Measurements from ENCODE around the gene COQ9.

Gene COQ9

DNA sequence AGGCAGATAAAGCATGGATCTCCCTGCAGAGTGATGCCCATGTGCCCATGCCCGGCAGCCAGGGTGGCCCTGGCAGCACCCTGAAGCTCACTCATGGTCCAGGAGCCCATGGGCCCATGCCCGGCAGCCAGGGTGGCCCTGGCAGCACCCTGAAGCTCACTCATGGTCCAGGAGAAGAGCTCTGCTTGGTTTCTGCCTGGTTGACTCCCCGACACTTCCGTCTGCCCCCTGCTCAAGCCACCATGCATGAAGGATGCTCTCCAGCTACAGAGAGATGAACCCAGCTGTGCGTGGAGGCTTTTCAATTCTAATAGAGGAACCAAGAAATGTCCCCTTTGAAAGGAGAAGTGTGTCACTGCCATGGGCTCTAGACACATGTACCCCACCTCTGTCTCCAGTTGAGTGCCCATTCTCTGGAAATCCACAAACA lies 34.0 kb upstream of the COQ9 start:
- peak overlapping the region in 1 of 2 donors; percentile 17 for H3K27ac Mint-ChIP-seq
- H3K4me3 Mint-ChIP-seq, result no peak overlapping the region
- DNase-seq, result no peak
- H3K4me1 Mint-ChIP-seq (ENCODE audit: low read depth in 2 of 2), result peaks cover 9 to 13% of the 10 kb centered on the region in 2 donors
- H3K27me3 Mint-ChIP-seq, result peaks cover 0 to 7% of the 10 kb centered on the region in 2 donors
- peaks cover 10% of the 10 kb centered on the region for H3K36me3 Mint-ChIP-seq (ENCODE audit: insufficient read depth)
- ATAC-seq (replicated peaks), result peak; percentile 14
- no peaks in the 10 kb centered on the region for H3K9me3 Mint-ChIP-seq

- Mint-ChIP-seq H3K27ac (peak overlapping the region in 1 of 2 donors; percentile 17), H3K4me3 (no peak overlapping the region)
Measured at GRCh38 chr16:57413733-57414132, 33.5 kb upstream of the COQ9 start.

GRCh38 chr16:57416084-57416483 lies 31.2 kb upstream of the COQ9 start:
- no peak for ATAC-seq (replicated peaks)
- H3K4me3 Mint-ChIP-seq, result peak overlapping the region; percentile 22 to 34
- H3K9me3 Mint-ChIP-seq, result no peaks in the 10 kb centered on the region
- no peak for DNase-seq
- H3K27me3 Mint-ChIP-seq, result peaks cover 0 to under 1% of the 10 kb centered on the region in 2 donors
- H3K36me3 Mint-ChIP-seq (ENCODE audit: insufficient read depth), result peaks cover 10% of the 10 kb centered on the region
- peak overlapping the region; percentile 72 to 89 for H3K27ac Mint-ChIP-seq
- peaks cover 12 to 18% of the 10 kb centered on the region in 2 donors for H3K4me1 Mint-ChIP-seq (ENCODE audit: low read depth in 2 of 2)

More at GRCh38 chr16:57413733-57414132, 33.5 kb upstream of the COQ9 start:
- peaks cover 9 to 16% of the 10 kb centered on the region in 2 donors for H3K4me1 Mint-ChIP-seq (ENCODE audit: low read depth in 2 of 2)
- no peaks in the 10 kb centered on the region for H3K9me3 Mint-ChIP-seq
- DNase-seq (no peak), ATAC-seq (replicated peaks) (no peak)
- peaks cover 10% of the 10 kb centered on the region for H3K36me3 Mint-ChIP-seq (ENCODE audit: insufficient read depth)
- H3K27me3 Mint-ChIP-seq, result peaks cover 0 to 7% of the 10 kb centered on the region in 2 donors

- Mint-ChIP-seq H3K4me3 (peak overlapping the region; percentile 15 to 65), H3K4me1 (ENCODE audit: low read depth in 2 of 2) (peaks cover 12 to 18% of the 10 kb centered on the region in 2 donors), H3K27ac (peak overlapping the region in 1 of 2 donors; percentile 89), H3K27me3 (no peaks in the 10 kb centered on the region), H3K9me3 (no peaks in the 10 kb centered on the region), H3K36me3 (ENCODE audit: insufficient read depth) (peaks cover 10% of the 10 kb centered on the region)
- ATAC-seq (replicated peaks), result no peak
- no peak for DNase-seq
Measured at GRCh38 chr16:57419506-57419905, 27.8 kb upstream of the COQ9 start.

- Mint-ChIP-seq H3K9me3 (no peaks in the 10 kb centered on the region), H3K27me3 (no peaks in the 10 kb centered on the region), H3K4me3 (no peak overlapping the region), H3K36me3 (ENCODE audit: insufficient read depth) (peaks cover 4% of the 10 kb centered on the region), H3K4me1 (ENCODE audit: low read depth in 2 of 2) (peaks cover 3 to 10% of the 10 kb centered on the region in 2 donors), H3K27ac (peak overlapping the region in 1 of 2 donors; percentile 53)
- DNase-seq (no peak), ATAC-seq (replicated peaks) (no peak)
Measured at GRCh38 chr16:57422026-57422944, 25.0 kb upstream of the COQ9 start.

- no peaks in the 10 kb centered on the region for H3K9me3 Mint-ChIP-seq
- H3K4me3 Mint-ChIP-seq, result no peak overlapping the region
- DNase-seq, result no peak
- H3K27ac Mint-ChIP-seq, result no peak overlapping the region
- H3K4me1 Mint-ChIP-seq (ENCODE audit: low read depth in 2 of 2), result peaks cover 3 to 5% of the 10 kb centered on the region in 2 donors
- ATAC-seq (replicated peaks), result no peak
- no peaks in the 10 kb centered on the region for H3K27me3 Mint-ChIP-seq
- peaks cover 4% of the 10 kb centered on the region for H3K36me3 Mint-ChIP-seq (ENCODE audit: insufficient read depth)
Measured at GRCh38 chr16:57423152-57423551, 24.1 kb upstream of the COQ9 start.

DNA sequence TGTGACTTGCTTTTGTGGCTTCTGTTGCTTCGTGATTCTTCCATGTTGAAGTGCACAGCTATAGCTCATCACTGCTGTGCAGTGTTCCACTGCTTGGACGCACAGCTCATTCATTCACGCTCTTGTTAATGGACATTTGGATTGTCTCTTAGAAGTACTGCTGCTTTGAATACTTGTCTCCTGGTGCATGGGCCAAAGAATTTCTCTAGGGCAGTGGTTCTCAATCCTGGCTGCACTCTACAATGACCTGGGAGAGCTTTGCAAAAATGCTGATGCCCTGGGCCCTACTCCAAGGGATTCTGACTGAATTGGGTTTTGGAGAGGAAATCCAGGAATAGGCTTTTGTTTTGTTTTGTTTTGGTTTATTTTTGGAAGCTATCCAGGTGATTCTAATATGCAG lies 22.7 kb upstream of the COQ9 start:
- no peak for DNase-seq
- Mint-ChIP-seq H3K4me1 (ENCODE audit: low read depth in 2 of 2) (no peaks in the 10 kb centered on the region), H3K36me3 (ENCODE audit: insufficient read depth) (peaks cover 10% of the 10 kb centered on the region)

DNA sequence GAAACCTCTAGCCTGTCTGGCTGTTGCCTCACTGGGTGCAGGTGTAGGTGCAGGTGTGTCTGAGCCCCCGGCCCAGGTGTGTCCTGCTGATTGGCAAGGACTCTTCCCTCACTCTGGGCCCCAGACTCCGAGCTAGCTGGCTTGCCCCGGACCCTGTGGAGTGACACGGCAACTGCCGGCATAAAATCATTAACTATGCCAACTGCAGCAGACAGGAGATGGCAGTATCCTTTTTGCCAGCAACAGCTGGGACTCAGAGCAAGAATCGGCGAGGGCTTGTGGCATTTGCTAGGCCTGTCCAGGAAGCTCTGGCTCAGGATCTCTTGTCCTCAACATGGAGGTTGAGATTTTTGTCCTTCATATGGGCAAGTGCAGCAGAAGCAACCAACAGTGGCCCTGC lies 20.9 kb upstream of the COQ9 start:
- ATAC-seq (replicated peaks), result no peak
- peaks cover 26% of the 10 kb centered on the region for H3K36me3 Mint-ChIP-seq (ENCODE audit: insufficient read depth)
- H3K4me1 Mint-ChIP-seq (ENCODE audit: low read depth in 2 of 2), result no peaks in the 10 kb centered on the region
- H3K27ac Mint-ChIP-seq, result no peak overlapping the region
- DNase-seq, result no peak
- H3K27me3 Mint-ChIP-seq, result no peaks in the 10 kb centered on the region
- no peak overlapping the region for H3K4me3 Mint-ChIP-seq
- no peaks in the 10 kb centered on the region for H3K9me3 Mint-ChIP-seq

More for the DNA sequence above, 22.7 kb upstream of the COQ9 start:
- Mint-ChIP-seq H3K4me3 (no peak overlapping the region), H3K27me3 (no peaks in the 10 kb centered on the region), H3K27ac (peak overlapping the region in 1 of 2 donors; percentile 33), H3K9me3 (no peaks in the 10 kb centered on the region)
- ATAC-seq (replicated peaks), result no peak

DNA sequence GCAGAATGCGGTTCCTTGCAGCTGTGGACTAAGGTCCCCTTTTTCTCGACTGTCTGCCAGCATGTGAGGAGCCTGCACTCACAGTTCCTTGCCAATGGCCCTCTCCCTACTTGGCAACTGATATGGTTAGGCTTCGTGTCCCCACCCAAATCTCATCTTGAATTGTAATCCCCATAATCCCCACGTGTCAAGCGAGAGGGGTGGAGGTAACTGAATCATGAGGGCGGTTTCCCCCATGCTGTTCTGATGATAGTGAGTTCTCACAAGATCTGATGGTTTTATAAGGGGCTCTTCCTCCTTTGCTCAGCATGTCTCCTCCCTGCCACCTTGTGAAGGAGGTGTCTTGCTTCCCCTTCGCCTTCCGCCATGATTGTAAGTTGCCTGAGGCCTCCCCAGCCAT lies 20.0 kb upstream of the COQ9 start:
- ATAC-seq (replicated peaks) (no peak), DNase-seq (no peak)
- H3K27ac Mint-ChIP-seq, result no peak overlapping the region
- no peaks in the 10 kb centered on the region for H3K27me3 Mint-ChIP-seq
- peaks cover 36% of the 10 kb centered on the region for H3K36me3 Mint-ChIP-seq (ENCODE audit: insufficient read depth)
- no peak overlapping the region for H3K4me3 Mint-ChIP-seq
- no peaks in the 10 kb centered on the region for H3K4me1 Mint-ChIP-seq (ENCODE audit: low read depth in 2 of 2)
- no peaks in the 10 kb centered on the region for H3K9me3 Mint-ChIP-seq

GRCh38 chr16:57427824-57428223 lies 19.5 kb upstream of the COQ9 start:
- H3K27ac Mint-ChIP-seq, result no peak overlapping the region
- peaks cover 41% of the 10 kb centered on the region for H3K36me3 Mint-ChIP-seq (ENCODE audit: insufficient read depth)
- ATAC-seq (replicated peaks), result no peak

DNA sequence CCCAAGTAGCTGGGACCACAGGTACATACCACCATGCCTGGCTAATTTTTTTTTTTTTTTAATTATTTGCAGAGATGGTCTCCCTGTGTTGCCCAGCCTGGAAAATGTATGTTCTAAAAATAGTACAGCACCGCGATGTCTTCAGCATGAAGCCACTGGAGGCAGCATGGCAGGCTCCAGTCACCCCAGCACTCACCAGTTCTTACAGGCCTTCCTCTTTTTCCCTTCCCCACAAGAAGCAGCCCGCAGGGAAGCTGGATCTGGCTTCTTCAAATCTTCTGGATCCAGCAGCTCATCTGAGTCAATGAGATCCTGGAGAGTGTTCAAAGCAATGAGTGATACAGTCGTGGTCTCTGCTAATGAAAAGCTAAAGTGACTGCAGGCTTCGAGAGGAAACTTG lies 16.3 kb upstream of the COQ9 start:
- no peak overlapping the region for H3K4me3 Mint-ChIP-seq
- no peak overlapping the region for H3K27ac Mint-ChIP-seq
- no peak for DNase-seq
- no peak for ATAC-seq (replicated peaks)
- H3K27me3 Mint-ChIP-seq, result no peaks in the 10 kb centered on the region
- no peaks in the 10 kb centered on the region for H3K9me3 Mint-ChIP-seq
- H3K36me3 Mint-ChIP-seq (ENCODE audit: insufficient read depth), result peaks cover 59% of the 10 kb centered on the region
- no peaks in the 10 kb centered on the region for H3K4me1 Mint-ChIP-seq (ENCODE audit: low read depth in 2 of 2)

More at GRCh38 chr16:57427824-57428223, 19.5 kb upstream of the COQ9 start:
- no peaks in the 10 kb centered on the region for H3K27me3 Mint-ChIP-seq
- DNase-seq, result no peak
- H3K4me3 Mint-ChIP-seq, result no peak overlapping the region
- no peaks in the 10 kb centered on the region for H3K9me3 Mint-ChIP-seq
- no peaks in the 10 kb centered on the region for H3K4me1 Mint-ChIP-seq (ENCODE audit: low read depth in 2 of 2)

- H3K27ac Mint-ChIP-seq, result no peak overlapping the region
- no peak for DNase-seq
- ATAC-seq (replicated peaks), result no peak
- H3K9me3 Mint-ChIP-seq, result no peaks in the 10 kb centered on the region
- H3K4me3 Mint-ChIP-seq, result no peak overlapping the region
- no peaks in the 10 kb centered on the region for H3K27me3 Mint-ChIP-seq
- H3K4me1 Mint-ChIP-seq (ENCODE audit: low read depth in 2 of 2), result no peaks in the 10 kb centered on the region
- H3K36me3 Mint-ChIP-seq (ENCODE audit: insufficient read depth), result peaks cover 58% of the 10 kb centered on the region
Measured at GRCh38 chr16:57432505-57432904, 14.8 kb upstream of the COQ9 start.

DNA sequence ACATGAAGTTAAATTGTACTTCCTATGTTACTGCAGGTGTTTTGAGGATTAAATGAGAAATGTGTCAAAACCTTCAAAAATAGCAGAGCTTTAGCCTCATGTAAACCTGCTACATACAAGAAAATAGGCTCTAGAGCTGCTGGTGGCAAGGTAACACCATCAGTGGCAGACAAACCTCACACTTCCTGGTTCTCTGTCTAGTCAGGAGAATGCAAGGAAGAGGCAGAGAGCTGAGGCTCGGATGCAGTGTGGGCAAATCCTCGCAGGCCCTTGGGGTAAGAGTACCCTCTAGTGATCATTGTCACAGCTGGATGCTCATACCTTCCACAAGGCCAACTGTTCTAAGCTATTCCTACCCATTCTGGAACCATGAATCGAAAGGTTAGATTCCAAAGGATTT lies 14.3 kb upstream of the COQ9 start:
- no peak for DNase-seq
- Mint-ChIP-seq H3K36me3 (ENCODE audit: insufficient read depth) (peaks cover 59% of the 10 kb centered on the region), H3K4me3 (no peak overlapping the region), H3K27me3 (no peaks in the 10 kb centered on the region), H3K4me1 (ENCODE audit: low read depth in 2 of 2) (no peaks in the 10 kb centered on the region), H3K9me3 (no peaks in the 10 kb centered on the region), H3K27ac (no peak overlapping the region)
- ATAC-seq (replicated peaks), result no peak

DNA sequence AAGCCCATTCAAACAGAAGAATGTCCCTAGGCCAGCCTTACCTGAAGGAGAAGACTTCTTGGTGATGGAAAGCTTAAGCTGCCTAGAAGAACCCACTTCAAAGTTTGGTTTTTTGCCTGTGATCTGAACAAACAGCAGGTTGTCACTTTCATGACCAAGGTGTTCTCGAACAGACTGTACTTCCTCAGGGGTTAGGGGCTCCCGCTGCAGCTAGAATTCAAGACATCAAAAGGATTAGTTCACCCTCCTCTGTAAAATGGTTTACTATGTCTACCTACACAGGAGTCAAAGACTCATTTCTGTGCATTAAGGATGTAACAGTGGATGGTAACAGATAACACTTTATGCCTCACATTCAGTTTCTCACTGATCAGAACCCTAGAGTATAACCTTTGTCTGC lies 13.3 kb upstream of the COQ9 start:
- no peaks in the 10 kb centered on the region for H3K9me3 Mint-ChIP-seq
- H3K27me3 Mint-ChIP-seq, result no peaks in the 10 kb centered on the region
- no peak overlapping the region for H3K4me3 Mint-ChIP-seq
- ATAC-seq (replicated peaks), result no peak
- peaks cover 69% of the 10 kb centered on the region for H3K36me3 Mint-ChIP-seq (ENCODE audit: insufficient read depth)
- DNase-seq, result no peak
- no peaks in the 10 kb centered on the region for H3K4me1 Mint-ChIP-seq (ENCODE audit: low read depth in 2 of 2)
- H3K27ac Mint-ChIP-seq, result no peak overlapping the region
